22Rv1 (cell line): ENCODE measurements around the gene DAG1.

Experiments
- H3K27ac ChIP-seq: fragments of 450-650 bp; 2 replicates; pipeline ENCODE4 v1.5.1; 2017
- ZFX ChIP-seq: fragments of 450-650 bp; IDR thresholded peaks from 2 replicates; pipeline ENCODE4 v1.6.1; 2017; ENCODE audit warnings: antibody characterized with exemption, borderline replicate concordance
- TF ChIP-seq, protein P1 (sequence below): fragments of 450-650 bp; IDR thresholded peaks from 2 replicates; pipeline ENCODE4 v1.5.1; 2017; ENCODE audit warnings: mild to moderate bottlenecking

The DAG1 gene

DNA sequence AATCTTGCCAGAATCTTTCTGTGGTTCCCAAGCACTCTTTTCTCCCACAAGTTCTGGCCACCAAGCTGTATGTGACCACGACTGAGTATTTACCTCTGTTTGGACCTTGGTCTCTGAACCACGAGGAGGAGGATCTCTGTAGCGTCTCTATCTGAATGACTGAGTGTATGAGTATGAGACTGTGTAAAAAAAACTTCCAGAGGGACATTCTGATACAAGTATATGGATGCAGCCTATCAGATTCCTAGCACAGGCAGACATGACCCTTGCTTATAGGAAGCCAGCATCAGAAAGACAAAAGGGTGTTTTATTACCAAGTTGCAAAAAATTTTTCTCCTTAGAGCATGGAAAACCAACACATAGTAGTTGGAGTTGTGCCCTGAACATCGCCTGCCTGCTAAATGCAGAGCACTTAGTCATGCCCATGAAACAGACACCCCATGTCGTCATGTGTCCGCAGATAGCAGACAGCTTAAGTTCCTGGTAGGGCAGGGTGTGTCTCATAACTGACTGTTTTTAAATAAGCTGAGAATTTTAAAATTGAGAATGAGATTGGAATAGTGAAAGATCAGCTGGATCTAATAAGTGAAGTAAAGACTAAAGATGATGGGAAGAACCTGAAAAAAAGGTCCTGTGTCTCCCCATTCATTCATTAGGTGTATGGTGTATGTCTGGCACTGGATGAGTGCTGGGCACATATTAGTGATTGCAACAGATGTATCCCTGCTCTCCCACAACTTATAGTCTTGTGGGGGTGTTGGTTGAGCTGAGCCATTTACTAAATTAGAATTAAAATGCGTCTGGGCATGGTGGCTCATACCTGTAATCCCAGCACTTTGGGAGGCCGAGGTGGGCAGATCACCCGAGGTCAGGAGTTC lies 30.9 kb downstream of the DAG1 start:
- no peak overlapping the region for H3K27ac ChIP-seq
- TF ChIP-seq ZFX: no peak
- TF ChIP-seq, protein P1, sequence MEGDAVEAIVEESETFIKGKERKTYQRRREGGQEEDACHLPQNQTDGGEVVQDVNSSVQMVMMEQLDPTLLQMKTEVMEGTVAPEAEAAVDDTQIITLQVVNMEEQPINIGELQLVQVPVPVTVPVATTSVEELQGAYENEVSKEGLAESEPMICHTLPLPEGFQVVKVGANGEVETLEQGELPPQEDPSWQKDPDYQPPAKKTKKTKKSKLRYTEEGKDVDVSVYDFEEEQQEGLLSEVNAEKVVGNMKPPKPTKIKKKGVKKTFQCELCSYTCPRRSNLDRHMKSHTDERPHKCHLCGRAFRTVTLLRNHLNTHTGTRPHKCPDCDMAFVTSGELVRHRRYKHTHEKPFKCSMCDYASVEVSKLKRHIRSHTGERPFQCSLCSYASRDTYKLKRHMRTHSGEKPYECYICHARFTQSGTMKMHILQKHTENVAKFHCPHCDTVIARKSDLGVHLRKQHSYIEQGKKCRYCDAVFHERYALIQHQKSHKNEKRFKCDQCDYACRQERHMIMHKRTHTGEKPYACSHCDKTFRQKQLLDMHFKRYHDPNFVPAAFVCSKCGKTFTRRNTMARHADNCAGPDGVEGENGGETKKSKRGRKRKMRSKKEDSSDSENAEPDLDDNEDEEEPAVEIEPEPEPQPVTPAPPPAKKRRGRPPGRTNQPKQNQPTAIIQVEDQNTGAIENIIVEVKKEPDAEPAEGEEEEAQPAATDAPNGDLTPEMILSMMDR: no peak

- no peak for TF ChIP-seq ZFX
- TF ChIP-seq, protein P1: no peak
- no peak overlapping the region for H3K27ac ChIP-seq
These were observed 31.8 kb downstream of the DAG1 start for GRCh38 chr3:49501842-49502241.

DNA sequence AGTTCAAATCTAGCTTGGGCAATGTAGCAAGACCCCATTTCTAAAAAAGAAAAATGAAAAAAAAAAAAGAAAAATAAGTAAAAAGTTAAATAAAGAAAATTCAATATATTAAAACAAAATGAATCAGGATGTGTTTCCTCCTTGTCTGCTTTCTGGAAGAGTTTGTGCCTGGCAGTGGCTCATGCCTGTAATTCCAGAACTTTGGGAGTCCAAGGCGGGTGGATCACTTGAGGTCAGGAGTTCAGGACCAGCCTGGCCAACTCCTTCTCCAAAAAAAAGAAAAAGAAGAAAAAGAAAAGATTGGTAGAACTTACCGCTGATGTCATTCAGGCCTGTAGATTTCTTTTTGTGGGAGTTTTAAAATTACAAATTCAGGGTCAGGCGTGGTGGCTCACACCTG lies 36.8 kb downstream of the DAG1 start:
- no peak overlapping the region for H3K27ac ChIP-seq
- TF ChIP-seq, protein P1: no peak
- TF ChIP-seq ZFX: no peak

DNA sequence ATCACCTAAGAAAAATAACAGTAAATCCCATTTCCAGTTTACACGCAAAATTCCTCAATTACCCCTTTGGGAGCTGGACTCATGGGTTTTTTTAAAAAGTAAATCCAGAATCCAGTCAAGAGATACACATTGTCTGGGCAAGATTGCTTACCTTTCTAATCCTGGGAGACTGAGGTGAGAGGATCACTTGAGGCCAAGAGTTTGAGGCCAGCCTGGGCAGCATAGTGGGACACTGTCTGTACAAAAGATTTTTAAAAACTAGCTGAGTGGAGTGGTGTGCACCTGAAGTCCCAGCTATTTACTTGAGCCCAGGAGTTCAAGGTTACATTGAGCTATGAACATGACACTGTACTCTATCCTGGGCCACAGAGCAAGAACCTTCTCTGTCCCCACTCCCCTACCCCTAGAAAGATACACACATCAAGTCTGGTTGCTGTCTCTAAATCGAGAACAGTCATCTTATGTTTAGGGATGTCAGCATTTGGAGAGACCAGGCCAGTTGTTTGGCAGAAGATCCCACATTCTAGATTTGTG lies 39.0 kb downstream of the DAG1 start:
- no peak overlapping the region for H3K27ac ChIP-seq
- TF ChIP-seq, protein P1: no peak
- TF ChIP-seq ZFX: no peak

GRCh38 chr3:49511639-49512038 lies 41.6 kb downstream of the DAG1 start:
- no peak for TF ChIP-seq ZFX
- TF ChIP-seq, protein P1: no peak
- no peak overlapping the region for H3K27ac ChIP-seq

DNA sequence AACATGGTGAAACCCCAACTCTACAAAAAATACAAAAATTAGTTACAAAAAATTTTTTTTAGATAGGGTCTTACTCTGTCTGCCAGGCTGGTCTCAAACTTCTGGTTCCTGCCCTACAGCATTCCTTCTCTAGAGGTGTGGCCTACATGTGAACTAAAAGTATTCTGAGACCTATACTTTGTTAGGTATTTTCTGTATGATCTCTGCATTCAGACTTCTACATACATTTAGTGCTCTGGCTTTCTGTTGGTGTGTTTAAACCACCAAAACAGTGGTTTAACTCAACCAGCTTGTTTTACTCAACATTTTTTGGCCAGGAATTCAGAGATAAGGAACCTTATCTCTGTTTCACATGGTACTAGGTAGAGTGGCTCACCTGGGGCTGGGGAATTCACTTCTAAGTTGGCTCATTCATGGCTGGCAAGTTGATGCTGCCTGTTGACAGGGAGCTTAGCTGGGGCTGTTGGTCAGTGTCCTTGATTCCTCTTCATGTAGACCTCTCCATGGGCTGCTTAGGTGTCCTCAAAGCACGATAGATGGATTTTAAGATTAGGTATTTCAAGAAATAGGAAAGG lies 42.8 kb downstream of the DAG1 start:
- TF ChIP-seq, protein P1: no peak
- no peak for TF ChIP-seq ZFX
- H3K27ac ChIP-seq: no peak overlapping the region

- TF ChIP-seq, protein P1: no peak
- TF ChIP-seq ZFX: no peak
- H3K27ac ChIP-seq: peak overlapping the region; percentile 30; the same call in 1 of the 2 replicates
These were observed 43.5 kb downstream of the DAG1 start for GRCh38 chr3:49513494-49514124.
